ENCODE results near the gene BDH2. TPM values are rescaled to one million over a fixed set of nuclear protein-coding genes. Genes with fewer than 3 reads are reported as not detected.

Gene BDH2
- total and polyA plus RNA-seq, 2 experiments from 2014 or later = 91.9 to 101 TPM

GRCh38 chr4:103126126-103126525, 26.5 kb upstream of the BDH2 start:
- no peak for DNase-seq (ENCODE audit: low read depth in 1 of 2, low spot score in 1 of 2)
- H3K9me3 ChIP-seq (ENCODE audit: low read depth) = no peaks in the 10 kb centered on the region
- no peaks in the 10 kb centered on the region for H3K27me3 ChIP-seq
- no peak for TF ChIP-seq CTCF (IDR thresholded peaks at IDR 0.05; ENCODE audit: low read depth, low read length)
- no peak overlapping the region for H3K27ac ChIP-seq
- no peaks in the 10 kb centered on the region for H3K36me3 ChIP-seq
- H3K4me1 ChIP-seq (ENCODE audit: low read depth) = no peaks in the 10 kb centered on the region
- H3K4me3 ChIP-seq = no peak overlapping the region

- Histone ChIP-seq H3K27me3 (no peaks in the 10 kb centered on the region), H3K36me3 (no peaks in the 10 kb centered on the region), H3K4me3 (no peak overlapping the region), H3K9me3 (ENCODE audit: low read depth) (no peaks in the 10 kb centered on the region), H3K4me1 (ENCODE audit: low read depth) (peaks cover 6% of the 10 kb centered on the region), H3K27ac (no peak overlapping the region)
- no peak for DNase-seq (ENCODE audit: low read depth in 1 of 2, low spot score in 1 of 2)
- TF ChIP-seq CTCF (IDR thresholded peaks at IDR 0.05; ENCODE audit: low read depth, low read length) = no peak
Observed at GRCh38 chr4:103123114-103123513, 23.5 kb upstream of the BDH2 start.

- DNase-seq (ENCODE audit: low read depth in 1 of 2, low spot score in 1 of 2) = no peak
- no peaks in the 10 kb centered on the region for H3K9me3 ChIP-seq (ENCODE audit: low read depth)
- peaks cover 3% of the 10 kb centered on the region for H3K36me3 ChIP-seq
- H3K27me3 ChIP-seq = no peaks in the 10 kb centered on the region
- H3K4me1 ChIP-seq (ENCODE audit: low read depth) = peaks cover 6% of the 10 kb centered on the region
- H3K4me3 ChIP-seq = no peak overlapping the region
- TF ChIP-seq CTCF (IDR thresholded peaks at IDR 0.05; ENCODE audit: low read depth, low read length) = no peak
- H3K27ac ChIP-seq = no peak overlapping the region
Observed at GRCh38 chr4:103118166-103118565, 18.5 kb upstream of the BDH2 start.

GRCh38 chr4:103111598-103111997, 12.0 kb upstream of the BDH2 start:
- H3K4me1 ChIP-seq (ENCODE audit: low read depth) = no peaks in the 10 kb centered on the region
- DNase-seq (ENCODE audit: low read depth in 1 of 2, low spot score in 1 of 2) = no peak
- no peak overlapping the region for H3K27ac ChIP-seq
- H3K9me3 ChIP-seq (ENCODE audit: low read depth) = no peaks in the 10 kb centered on the region
- H3K4me3 ChIP-seq = no peak overlapping the region
- peaks cover 10% of the 10 kb centered on the region for H3K36me3 ChIP-seq
- TF ChIP-seq CTCF (IDR thresholded peaks at IDR 0.05; ENCODE audit: low read depth, low read length) = no peak
- H3K27me3 ChIP-seq = no peaks in the 10 kb centered on the region

- no peaks in the 10 kb centered on the region for H3K27me3 ChIP-seq
- TF ChIP-seq CTCF (IDR thresholded peaks at IDR 0.05; ENCODE audit: low read depth, low read length) = no peak
- no peak for DNase-seq (ENCODE audit: low read depth in 1 of 2, low spot score in 1 of 2)
- peaks cover 7% of the 10 kb centered on the region for H3K36me3 ChIP-seq
- no peaks in the 10 kb centered on the region for H3K4me1 ChIP-seq (ENCODE audit: low read depth)
- H3K9me3 ChIP-seq (ENCODE audit: low read depth) = no peaks in the 10 kb centered on the region
- H3K4me3 ChIP-seq = no peak overlapping the region
- no peak overlapping the region for H3K27ac ChIP-seq
Observed at GRCh38 chr4:103108542-103108941, 8.9 kb upstream of the BDH2 start.

Data from cardiac muscle cell (in vitro differentiated cells and primary cell).